ENCODE data around the gene RHBDD2.

The RHBDD2 gene

GRCh38 chr7:75922966-75923603 lies 44.3 kb downstream of the RHBDD2 start:
- DNase-seq = no peak

DNA sequence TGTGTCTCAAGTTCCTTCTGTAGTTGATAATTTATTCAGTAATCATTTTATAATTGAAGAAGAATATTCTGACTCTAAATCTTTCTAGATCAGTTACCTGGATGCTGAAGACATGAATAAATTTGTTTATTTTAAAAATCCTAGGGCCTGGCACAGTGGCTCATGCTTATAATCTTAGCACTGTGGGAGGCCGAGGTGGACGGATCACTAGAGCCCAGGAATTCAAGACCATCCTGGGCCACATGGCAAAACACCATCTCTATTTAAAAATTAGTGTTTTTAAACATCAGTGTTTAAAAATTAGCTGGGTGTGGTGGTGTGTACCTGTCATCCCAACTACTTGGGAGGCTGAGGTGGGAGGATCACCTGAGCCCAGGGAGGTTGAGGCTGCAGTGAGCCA lies 45.4 kb downstream of the RHBDD2 start:
- DNase-seq = no peak

GRCh38 chr7:75924889-75925288 lies 46.1 kb downstream of the RHBDD2 start:
- no peak for DNase-seq

DNA sequence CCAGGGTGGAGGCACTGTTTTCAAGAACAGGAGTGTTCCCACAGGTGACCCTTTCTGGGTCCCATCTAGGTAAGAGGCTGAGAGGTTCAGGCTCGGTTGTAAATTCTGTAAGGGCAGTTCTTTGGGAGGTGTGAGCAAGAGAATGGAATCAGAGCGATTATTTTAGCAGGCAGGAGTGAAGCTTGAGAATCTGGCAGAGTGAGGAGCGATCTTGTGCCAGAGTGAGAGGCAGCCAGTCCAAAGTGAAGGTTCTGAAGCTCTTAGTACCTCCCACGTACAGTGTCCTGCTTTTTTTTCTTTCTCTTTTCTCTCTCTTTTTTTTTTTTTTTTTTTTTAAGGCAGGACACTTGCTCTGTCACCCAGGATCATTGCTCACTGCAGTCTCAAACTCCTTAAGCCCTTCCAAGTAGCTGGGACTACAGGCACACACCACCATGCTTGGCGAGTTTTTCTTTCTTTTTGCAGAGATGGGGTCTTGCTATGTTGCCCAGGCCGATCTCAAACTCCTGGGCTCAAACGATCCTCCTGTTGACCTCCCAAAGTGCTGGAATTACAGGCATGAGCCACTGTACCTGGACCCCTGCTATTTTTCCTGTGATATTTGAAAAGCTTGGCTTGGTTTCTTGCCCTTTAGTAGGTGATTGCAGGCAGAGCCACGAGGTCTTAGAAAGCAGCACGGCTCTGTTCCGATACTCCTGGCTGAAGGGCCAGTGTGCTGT lies 47.0 kb downstream of the RHBDD2 start:
- no peak for DNase-seq

DNA sequence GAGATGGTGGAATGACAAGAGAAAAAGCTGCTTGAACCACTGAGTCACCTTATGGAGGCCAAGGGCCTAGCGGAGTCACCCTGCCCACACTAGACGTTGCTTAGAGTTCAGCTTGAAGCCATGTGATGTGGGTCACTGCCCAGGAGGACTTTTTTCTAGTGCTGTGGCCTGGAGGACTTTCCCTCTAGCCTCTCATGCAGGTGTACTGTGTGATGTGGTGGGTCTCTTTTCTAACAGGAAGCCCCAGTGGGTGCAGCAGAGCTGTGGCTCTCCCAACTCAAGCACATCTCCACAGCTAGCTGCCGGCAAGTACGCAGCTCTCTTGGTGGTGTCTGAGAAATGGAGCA lies 49.7 kb downstream of the RHBDD2 start:
- DNase-seq = peak; percentile 31

- DNase-seq = no peak
Measured at GRCh38 chr7:75931680-75932079, 52.8 kb downstream of the RHBDD2 start.

- DNase-seq = no peak
Measured at GRCh38 chr7:75937958-75938786, 59.3 kb downstream of the RHBDD2 start.

Measured in CD4-positive, alpha-beta T cell treated with Interleukin-10 for 1 hour (primary cell).